ENCODE measurements around the gene PRDM16.

GRCh38 chr1:3344395-3344794 lies 275.4 kb downstream of the PRDM16 start:
- TF ChIP-seq CSDC2 (CRISPR knock-in tag; IDR thresholded peaks at IDR 0.05) (no peak), CREB5 (CRISPR knock-in tag; IDR thresholded peaks at IDR 0.05; ENCODE audit: low read depth) (no peak)
